Breast epithelium (tissue), 3 donors: Measurements from ENCODE around the gene GHRL.

ENCODE experiments used
- CTCF ChIP-seq, 3 donors: fragments of 450-650 bp; IDR thresholded peaks; one replicate each; pipeline ENCODE4 v1.5.1; 2016 to 2017; ENCODE audit warnings: antibody characterized with exemption in 3 of 3, mild to moderate bottlenecking in 3 of 3, moderate library complexity in 3 of 3
- POLR2A ChIP-seq: fragments of 450-650 bp; IDR thresholded peaks from one replicate; pipeline ENCODE4 v1.6.1; 2016; ENCODE audit warnings: antibody characterized with exemption, mild to moderate bottlenecking, moderate library complexity

GRCh38 chr3:10288575-10288960 is 4.2 kb downstream of the GHRL start:
- TF ChIP-seq CTCF (IDR thresholded peaks at IDR 0.05) (no peak), POLR2A (no peak)
